ENCODE results near the gene IL11.

- TF ChIP-seq EZH2 (IDR thresholded peaks at IDR 0.05) = no peak
- TF ChIP-seq, protein P1, sequence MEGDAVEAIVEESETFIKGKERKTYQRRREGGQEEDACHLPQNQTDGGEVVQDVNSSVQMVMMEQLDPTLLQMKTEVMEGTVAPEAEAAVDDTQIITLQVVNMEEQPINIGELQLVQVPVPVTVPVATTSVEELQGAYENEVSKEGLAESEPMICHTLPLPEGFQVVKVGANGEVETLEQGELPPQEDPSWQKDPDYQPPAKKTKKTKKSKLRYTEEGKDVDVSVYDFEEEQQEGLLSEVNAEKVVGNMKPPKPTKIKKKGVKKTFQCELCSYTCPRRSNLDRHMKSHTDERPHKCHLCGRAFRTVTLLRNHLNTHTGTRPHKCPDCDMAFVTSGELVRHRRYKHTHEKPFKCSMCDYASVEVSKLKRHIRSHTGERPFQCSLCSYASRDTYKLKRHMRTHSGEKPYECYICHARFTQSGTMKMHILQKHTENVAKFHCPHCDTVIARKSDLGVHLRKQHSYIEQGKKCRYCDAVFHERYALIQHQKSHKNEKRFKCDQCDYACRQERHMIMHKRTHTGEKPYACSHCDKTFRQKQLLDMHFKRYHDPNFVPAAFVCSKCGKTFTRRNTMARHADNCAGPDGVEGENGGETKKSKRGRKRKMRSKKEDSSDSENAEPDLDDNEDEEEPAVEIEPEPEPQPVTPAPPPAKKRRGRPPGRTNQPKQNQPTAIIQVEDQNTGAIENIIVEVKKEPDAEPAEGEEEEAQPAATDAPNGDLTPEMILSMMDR (IDR thresholded peaks at IDR 0.05) = no peak
- TF ChIP-seq EZH2phosphoT487 (IDR thresholded peaks at IDR 0.05) = no peak
Observed at GRCh38 chr19:55372316-55373081, 2.2 kb upstream of the IL11 start.

Measured in neural progenitor cell (in vitro differentiated cells).